HEK293 (cell line): Measurements from ENCODE around the gene FAM151B.

Experiments used
- ZFP41 ChIP-seq: fragments of 450-650 bp; formaldehyde crosslinking; IDR thresholded peaks from 2 replicates; pipeline ENCODE4 v1.5.1; 2016; ENCODE audit warnings: missing biosample characterization, missing genetic modification characterization, borderline replicate concordance
- ZNF132 ChIP-seq: fragments of 450-650 bp; formaldehyde crosslinking; IDR thresholded peaks from 2 replicates; pipeline ENCODE4 v1.5.1; 2017; ENCODE audit warnings: missing biosample characterization, missing genetic modification characterization, borderline replicate concordance
- ZNF768 ChIP-seq: fragments of 450-650 bp; formaldehyde crosslinking; IDR thresholded peaks from 2 replicates; pipeline ENCODE4 v1.5.1; 2018; ENCODE audit warnings: missing biosample characterization, mild to moderate bottlenecking, missing genetic modification characterization
- TF ChIP-seq, protein P1 (sequence below): fragments of 450-650 bp; formaldehyde crosslinking; IDR thresholded peaks from 2 replicates; pipeline ENCODE4 v1.5.1; 2017; ENCODE audit warnings: missing biosample characterization, missing genetic modification characterization
- TF ChIP-seq, protein P2 (sequence below): fragments of 450-650 bp; formaldehyde crosslinking; IDR thresholded peaks from 2 replicates; pipeline ENCODE4 v1.5.1; 2016; ENCODE audit warnings: missing biosample characterization, missing genetic modification characterization

DNA sequence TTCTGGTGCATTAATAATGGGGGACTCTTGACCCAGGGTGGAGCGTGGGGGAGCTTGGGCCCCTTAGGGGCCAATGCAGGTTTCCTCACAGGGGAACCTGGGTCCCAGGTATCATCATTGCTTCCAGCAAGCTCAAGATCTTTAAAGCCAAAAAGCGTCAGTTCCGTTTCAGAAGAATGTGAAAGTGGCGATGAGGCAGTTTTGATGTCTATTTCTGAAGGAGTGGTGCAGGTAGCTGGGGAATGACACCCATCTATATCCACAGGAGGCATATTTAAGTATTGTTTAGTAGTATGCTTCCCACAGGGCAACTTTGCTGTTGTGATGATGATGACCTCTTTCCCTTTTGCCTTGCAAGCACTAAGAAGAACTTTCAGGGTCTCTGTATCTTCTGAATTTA, 71.3 kb downstream of the FAM151B start:
- TF ChIP-seq ZFP41 (tag by site-specific recombination) = no peak
- no peak for TF ChIP-seq ZNF132 (tag by site-specific recombination)
- TF ChIP-seq, protein P1, sequence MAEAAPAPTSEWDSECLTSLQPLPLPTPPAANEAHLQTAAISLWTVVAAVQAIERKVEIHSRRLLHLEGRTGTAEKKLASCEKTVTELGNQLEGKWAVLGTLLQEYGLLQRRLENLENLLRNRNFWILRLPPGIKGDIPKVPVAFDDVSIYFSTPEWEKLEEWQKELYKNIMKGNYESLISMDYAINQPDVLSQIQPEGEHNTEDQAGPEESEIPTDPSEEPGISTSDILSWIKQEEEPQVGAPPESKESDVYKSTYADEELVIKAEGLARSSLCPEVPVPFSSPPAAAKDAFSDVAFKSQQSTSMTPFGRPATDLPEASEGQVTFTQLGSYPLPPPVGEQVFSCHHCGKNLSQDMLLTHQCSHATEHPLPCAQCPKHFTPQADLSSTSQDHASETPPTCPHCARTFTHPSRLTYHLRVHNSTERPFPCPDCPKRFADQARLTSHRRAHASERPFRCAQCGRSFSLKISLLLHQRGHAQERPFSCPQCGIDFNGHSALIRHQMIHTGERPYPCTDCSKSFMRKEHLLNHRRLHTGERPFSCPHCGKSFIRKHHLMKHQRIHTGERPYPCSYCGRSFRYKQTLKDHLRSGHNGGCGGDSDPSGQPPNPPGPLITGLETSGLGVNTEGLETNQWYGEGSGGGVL (tag by site-specific recombination) = no peak
- TF ChIP-seq, protein P2, sequence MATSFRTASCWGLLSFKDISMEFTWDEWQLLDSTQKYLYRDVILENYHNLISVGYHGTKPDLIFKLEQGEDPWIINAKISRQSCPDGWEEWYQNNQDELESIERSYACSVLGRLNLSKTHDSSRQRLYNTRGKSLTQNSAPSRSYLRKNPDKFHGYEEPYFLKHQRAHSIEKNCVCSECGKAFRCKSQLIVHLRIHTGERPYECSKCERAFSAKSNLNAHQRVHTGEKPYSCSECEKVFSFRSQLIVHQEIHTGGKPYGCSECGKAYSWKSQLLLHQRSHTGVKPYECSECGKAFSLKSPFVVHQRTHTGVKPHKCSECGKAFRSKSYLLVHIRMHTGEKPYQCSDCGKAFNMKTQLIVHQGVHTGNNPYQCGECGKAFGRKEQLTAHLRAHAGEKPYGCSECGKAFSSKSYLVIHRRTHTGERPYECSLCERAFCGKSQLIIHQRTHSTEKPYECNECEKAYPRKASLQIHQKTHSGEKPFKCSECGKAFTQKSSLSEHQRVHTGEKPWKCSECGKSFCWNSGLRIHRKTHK (tag by site-specific recombination) = no peak
- no peak for TF ChIP-seq ZNF768 (tag by site-specific recombination)
